HUES48 (cell line): ENCODE measurements around the gene ZNF556.

Experiments
- H3K27ac ChIP-seq: one replicate; pipeline ENCODE4 v1.7.0; 2013; ENCODE audit warnings: low read depth, low read length, inconsistent platforms
- H3K27me3 ChIP-seq: 2 replicates; pipeline ENCODE4 v1.6.1; 2013; ENCODE audit warnings: mild to moderate bottlenecking, low read length; ENCODE audit not compliant: control insufficient read depth, insufficient read depth
- H3K36me3 ChIP-seq: 2 replicates; pipeline ENCODE4 v1.6.1; 2013; ENCODE audit warnings: low read length; ENCODE audit not compliant: control insufficient read depth, insufficient read depth
- H3K4me1 ChIP-seq: 2 replicates; pipeline ENCODE4 v1.6.1; 2013; ENCODE audit warnings: mild to moderate bottlenecking, low read length; ENCODE audit not compliant: control insufficient read depth, insufficient read depth
- H3K4me3 ChIP-seq: 2 replicates; pipeline ENCODE4 v1.5.1; 2013; ENCODE audit warnings: mild to moderate bottlenecking, low read depth, low read length
- H3K9ac ChIP-seq: 2 replicates; pipeline ENCODE4 v1.6.1; 2013; ENCODE audit warnings: mild to moderate bottlenecking, low read depth, low read length, moderate library complexity
- H3K9me3 ChIP-seq: 2 replicates; pipeline ENCODE4 v1.6.1; 2013; ENCODE audit warnings: low read length; ENCODE audit not compliant: control insufficient read depth, insufficient read depth

The ZNF556 gene

DNA sequence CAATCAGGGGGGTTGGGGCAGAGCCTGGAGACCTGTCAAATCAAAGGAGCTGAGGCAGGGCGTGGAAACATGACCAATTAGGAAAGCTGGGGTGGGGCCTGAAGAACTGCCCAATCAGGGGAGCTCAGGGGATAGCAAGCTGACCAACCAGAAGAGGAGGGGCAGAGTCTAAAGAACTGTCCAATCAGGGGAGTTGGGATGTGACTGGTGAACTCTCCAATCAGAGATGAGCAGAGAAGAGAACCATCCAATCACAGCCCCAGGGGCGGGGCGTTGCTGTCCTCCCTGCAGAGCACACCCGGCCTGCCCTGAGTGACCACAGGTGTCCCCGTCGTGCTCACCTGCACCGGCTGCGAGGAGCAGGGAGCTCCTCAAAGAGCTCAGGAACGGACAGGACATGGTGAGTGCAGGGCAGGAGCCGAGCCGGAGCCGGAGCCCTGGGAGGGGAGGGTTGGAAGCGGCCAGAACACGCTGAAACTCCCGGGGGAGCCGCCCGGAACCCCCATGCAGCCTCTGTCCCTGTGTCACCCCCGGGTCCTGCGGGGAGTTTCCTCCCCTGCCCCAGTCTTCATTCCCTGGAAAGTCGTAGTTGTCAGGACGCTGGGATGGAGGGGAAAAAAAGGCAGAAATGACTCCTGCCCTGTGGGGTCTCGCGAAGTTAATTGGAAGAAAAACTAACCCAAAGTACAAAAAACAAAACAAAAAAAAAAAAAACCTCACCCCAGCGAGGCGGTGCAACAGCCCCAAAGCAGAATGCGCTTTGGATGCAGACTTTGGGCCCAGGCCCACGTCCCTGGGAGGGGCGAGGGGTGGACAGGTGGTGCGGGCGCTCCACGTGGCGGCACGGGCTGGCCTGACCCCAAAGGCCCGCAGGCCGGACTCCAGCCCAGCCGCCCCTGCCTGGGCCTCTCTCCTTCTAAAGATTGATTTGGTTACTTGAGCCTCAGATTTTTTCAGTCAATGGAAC, at the start of gene ZNF556:
ZNF556 (plus strand) TSS at position 311 of the 967 bp plus-strand sequence; CDS start at position 398, 87 bp downstream.
- Histone ChIP-seq H3K27ac (no peak within 1 kb of the TSS), H3K27me3 (no peaks in the 10 kb centered on the region), H3K4me3 (no peak within 1 kb of the TSS), H3K4me1 (no peaks in the 10 kb centered on the region), H3K9ac (no peak within 1 kb of the TSS), H3K36me3 (no peaks in the 10 kb centered on the region), H3K9me3 (peaks cover 53% of the 10 kb centered on the region)

DNA sequence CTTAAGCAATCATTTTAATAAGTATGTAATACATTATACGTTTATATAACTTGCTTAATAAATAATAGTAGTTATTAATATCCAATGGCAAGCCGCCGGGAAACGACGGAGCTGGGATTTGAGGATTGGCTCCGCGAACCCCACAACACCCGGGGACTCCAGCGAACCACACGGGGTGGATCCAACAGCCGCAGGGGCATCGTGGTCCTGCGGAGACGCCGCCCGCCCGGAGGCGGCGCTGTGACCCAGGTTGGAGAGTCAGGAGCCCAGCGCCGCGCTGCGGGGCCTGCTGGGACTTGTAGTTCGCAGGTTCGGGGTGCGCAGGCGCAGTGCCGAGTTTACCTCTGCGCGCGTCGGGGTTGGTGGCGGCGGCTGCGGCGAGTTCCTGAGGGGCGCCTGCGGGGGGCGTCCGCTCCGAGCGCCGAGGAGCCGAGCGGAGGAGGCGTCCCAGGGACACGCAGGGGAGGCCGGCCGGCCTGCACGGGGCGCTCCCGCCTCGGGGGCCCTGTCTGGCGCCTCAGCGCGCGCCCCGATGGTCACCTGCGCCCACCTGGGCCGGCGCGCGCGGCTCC, 47.5 kb upstream of the ZNF556 start, which contains the start of gene ZNF554:
ZNF554 (plus strand) TSS at position 329 of the 572 bp plus-strand sequence; CDS start at position 533, 204 bp downstream.
- H3K27me3 ChIP-seq, result no peaks in the 10 kb centered on the region
- peak within 1 kb of the TSS; percentile 65 for H3K4me3 ChIP-seq
- no peak within 1 kb of the TSS for H3K27ac ChIP-seq
- peaks cover 6% of the 10 kb centered on the region; the same call in 1 of the 2 replicates for H3K36me3 ChIP-seq
- H3K9ac ChIP-seq, result no peak within 1 kb of the TSS; the same call in 1 of the 2 replicates
- no peaks in the 10 kb centered on the region for H3K9me3 ChIP-seq
- no peaks in the 10 kb centered on the region for H3K4me1 ChIP-seq

DNA sequence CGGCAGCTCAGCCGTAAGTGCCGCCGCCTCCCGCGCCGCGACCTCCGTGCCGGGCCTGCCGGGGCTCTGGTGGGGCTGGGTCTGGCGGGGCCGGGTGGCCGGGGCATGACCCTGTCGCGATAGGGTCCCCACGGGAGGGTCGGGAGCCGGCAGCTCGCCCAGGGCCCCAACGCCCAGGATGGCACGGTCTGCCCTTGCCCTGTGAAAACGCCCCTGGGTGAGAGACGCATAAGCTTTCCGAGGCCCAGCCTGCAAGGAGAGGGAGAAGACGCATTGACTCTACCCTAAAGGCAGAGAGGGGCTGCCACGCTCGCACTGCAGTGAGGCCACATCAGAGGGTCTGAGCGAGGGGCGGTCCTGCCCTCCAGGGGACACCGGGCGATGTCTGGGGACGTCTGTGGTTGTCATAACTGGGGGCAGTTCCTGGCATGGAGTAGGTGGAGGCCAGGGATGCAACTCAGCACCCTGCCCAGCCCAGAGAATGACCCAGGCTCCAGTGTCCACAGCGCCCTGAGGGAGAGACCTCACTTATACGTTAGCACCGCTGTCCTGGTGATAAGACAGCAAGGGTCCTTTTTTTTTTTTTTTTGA, 46.9 kb upstream of the ZNF556 start:
- Histone ChIP-seq H3K9ac (no peak overlapping the region; the same call in 1 of the 2 replicates), H3K4me1 (no peaks in the 10 kb centered on the region), H3K36me3 (0 out of 2 replicates have a peak, but pooled peaks cover 5% of the 10 kb centered on the region), H3K27me3 (no peaks in the 10 kb centered on the region), H3K9me3 (no peaks in the 10 kb centered on the region), H3K4me3 (peak overlapping the region; percentile 65), H3K27ac (no peak overlapping the region)

DNA sequence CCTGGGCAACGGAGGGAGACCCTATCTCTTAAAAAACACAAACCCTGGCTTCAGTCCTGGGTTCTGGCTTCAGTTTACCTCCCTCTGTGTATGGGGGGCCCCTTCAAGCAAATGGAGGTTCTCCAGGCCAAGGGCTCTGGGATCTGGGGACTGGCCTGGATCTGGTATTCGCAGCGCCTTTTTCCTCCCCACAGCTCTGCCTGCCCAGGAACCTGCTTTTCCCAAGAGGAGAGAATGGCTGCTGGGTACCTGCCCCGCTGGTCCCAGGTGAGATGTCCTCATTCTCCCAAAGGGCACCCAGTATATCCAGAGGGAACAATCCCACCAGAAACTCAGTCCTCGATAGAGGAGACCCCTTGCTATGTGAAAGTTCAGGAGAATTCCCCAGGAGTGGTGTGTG, 44.3 kb upstream of the ZNF556 start:
- Histone ChIP-seq H3K4me3 (no peak overlapping the region), H3K4me1 (no peaks in the 10 kb centered on the region), H3K36me3 (0 out of 2 replicates have a peak, but pooled peaks cover 5% of the 10 kb centered on the region), H3K27ac (no peak overlapping the region), H3K9me3 (peaks cover 10% of the 10 kb centered on the region), H3K9ac (no peak overlapping the region), H3K27me3 (no peaks in the 10 kb centered on the region)

DNA sequence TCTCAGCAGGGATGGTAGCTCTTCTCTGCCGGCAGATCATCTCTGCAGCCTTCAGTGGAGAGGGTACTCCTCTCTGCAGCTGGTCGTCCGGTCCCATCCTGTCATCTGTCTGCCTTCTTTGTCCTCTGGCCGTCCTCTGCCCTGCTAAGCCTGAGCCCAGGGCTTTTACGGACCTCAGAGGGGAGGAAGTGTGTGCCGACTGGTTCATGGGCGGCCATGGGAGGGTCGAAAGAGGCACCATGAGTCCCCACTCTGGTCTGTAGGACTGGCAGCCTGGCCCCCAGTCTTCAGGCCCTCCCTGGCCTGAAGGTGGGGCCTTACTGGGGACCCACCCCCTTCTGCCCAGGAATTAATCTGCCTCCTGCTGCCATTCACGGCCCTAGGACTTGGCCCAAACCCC, 43.5 kb upstream of the ZNF556 start:
- no peak overlapping the region for H3K9ac ChIP-seq
- no peak overlapping the region for H3K4me3 ChIP-seq
- H3K9me3 ChIP-seq, result peaks cover 17% of the 10 kb centered on the region
- H3K36me3 ChIP-seq, result 0 out of 2 replicates have a peak, but pooled peaks cover 5% of the 10 kb centered on the region
- no peaks in the 10 kb centered on the region for H3K27me3 ChIP-seq
- H3K4me1 ChIP-seq, result no peaks in the 10 kb centered on the region
- no peak overlapping the region for H3K27ac ChIP-seq

DNA sequence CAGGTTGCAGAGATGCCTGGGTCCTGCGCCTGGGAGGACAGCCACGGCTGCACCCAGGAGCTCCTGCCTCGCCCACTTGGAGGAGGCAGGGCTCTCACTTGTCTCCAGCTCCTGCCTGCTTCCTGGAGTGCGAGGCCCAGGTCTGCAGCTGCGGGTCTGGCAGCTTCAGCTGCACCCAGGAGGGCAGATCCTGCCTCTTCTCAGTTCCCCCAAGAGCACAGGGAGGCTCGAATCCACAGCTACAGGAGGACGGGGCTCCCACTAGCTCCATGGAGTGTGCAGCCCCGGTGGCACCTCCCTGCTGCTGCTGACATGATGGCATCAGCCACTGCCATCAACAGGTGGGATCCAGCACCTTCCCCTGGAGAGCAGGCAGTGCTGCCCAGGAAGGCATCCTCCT, 43.0 kb upstream of the ZNF556 start:
- Histone ChIP-seq H3K27ac (no peak overlapping the region), H3K4me1 (no peaks in the 10 kb centered on the region), H3K27me3 (no peaks in the 10 kb centered on the region), H3K36me3 (0 out of 2 replicates have a peak, but pooled peaks cover 5% of the 10 kb centered on the region), H3K9ac (no peak overlapping the region), H3K9me3 (peaks cover 20% of the 10 kb centered on the region), H3K4me3 (no peak overlapping the region)

DNA sequence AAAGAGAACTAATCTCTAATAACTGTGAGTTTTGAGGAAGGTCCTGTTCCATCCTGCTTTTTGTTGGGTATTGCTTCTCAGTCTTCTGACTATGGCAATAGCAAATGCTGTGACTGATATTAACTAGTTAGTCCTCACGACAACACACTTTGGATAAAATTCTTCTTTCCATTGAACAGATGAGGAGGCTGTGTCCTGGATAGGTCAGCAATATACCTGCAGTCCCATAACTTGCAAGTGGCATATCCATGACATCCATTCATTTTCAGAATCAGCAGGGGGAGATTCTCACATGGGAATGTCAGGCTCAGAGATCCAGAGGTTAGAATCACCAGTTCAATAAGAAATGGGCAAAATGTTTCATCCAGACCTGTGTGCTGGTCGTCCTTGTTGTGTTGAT, 40.1 kb upstream of the ZNF556 start:
- Histone ChIP-seq H3K27me3 (no peaks in the 10 kb centered on the region), H3K36me3 (0 out of 2 replicates have a peak, but pooled peaks cover 5% of the 10 kb centered on the region), H3K9ac (no peak overlapping the region), H3K9me3 (peaks cover 30% of the 10 kb centered on the region), H3K4me1 (no peaks in the 10 kb centered on the region), H3K27ac (no peak overlapping the region), H3K4me3 (no peak overlapping the region)

DNA sequence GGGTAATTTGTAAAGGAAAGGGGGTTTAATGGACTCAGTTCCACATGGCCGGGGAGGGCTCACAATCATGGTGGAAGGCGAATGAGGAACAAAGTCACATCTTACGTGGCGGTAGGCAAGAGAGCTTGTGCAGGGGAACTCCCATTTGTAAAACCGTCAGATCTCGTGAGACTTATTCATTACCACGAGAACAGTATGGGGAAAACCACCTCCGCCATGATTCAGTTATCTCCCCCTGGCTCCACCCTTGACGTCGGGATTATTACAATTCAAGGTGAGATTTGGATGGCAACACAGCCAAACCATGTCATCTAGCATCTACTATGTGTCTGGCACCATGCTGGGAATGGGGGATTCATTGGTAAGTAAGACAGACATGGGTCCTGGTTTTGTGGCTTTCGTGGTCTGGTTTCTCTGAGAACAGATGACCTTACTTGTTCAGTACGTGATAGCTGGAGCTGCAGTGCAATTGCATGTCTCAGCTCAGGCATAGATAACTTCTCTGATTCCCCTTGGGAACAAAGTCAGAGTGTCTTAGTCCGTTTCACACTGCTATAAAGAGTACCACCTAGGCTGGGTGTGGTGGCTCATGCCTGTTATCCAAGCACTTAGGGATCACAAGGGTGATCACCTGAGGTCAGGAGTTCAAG, 39.2 kb upstream of the ZNF556 start:
- H3K9me3 ChIP-seq, result peaks cover 39% of the 10 kb centered on the region
- no peak overlapping the region for H3K27ac ChIP-seq
- H3K9ac ChIP-seq, result no peak overlapping the region
- no peak overlapping the region for H3K4me3 ChIP-seq
- peaks cover 5% of the 10 kb centered on the region; the same call in 1 of the 2 replicates for H3K36me3 ChIP-seq
- H3K4me1 ChIP-seq, result no peaks in the 10 kb centered on the region
- no peaks in the 10 kb centered on the region for H3K27me3 ChIP-seq

DNA sequence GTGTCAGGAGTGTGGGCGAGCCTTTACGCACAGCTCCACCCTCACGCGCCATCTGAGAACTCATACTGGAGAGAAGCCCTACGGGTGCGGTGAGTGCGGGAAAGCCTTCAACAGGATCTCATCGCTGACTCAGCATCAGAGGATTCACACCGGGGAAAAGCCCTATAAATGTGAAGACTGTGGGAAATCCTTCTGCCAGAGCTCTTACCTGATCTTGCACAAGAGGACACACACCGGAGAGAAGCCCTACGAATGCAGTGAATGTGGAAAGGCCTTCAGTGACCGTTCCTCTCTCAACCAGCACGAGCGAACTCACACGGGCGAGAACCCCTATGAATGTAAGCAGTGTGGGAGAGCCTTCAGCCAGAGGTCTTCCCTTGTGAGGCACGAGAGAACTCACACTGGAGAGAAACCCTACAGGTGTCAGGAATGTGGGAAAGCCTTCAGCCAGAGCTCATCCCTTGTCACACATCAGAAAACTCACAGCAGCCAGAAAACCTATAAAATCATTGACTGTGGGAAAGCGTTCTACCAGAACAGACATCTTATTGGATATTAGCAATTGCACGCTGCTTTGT, 32.8 kb upstream of the ZNF556 start:
- Histone ChIP-seq H3K9ac (no peak overlapping the region), H3K36me3 (peaks cover 12% of the 10 kb centered on the region; the same call in 1 of the 2 replicates), H3K27me3 (no peaks in the 10 kb centered on the region), H3K4me3 (no peak overlapping the region), H3K4me1 (no peaks in the 10 kb centered on the region), H3K9me3 (peaks cover 61% of the 10 kb centered on the region), H3K27ac (no peak overlapping the region)

DNA sequence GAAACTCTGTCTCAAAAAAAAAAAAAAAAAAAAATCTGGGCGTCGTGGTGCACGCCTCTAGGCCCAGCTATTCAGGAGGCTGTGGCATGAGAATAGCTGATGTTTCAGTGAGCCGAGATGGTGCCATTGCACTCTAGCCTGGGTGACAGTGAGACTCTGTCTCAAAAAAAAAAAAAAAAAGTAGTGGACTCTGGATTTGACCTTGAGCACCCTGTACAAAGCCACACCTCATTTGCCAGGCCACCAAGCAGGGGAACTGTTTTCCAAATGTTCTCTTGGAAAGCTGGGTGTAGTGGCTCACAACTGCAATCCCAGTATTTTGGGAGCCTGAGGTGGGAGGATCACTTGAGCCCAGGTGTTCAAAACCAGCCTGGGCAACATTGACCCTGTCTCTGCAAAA, 29.7 kb upstream of the ZNF556 start:
- peaks cover 47% of the 10 kb centered on the region for H3K9me3 ChIP-seq
- peaks cover 12% of the 10 kb centered on the region; the same call in 1 of the 2 replicates for H3K36me3 ChIP-seq
- no peak overlapping the region for H3K27ac ChIP-seq

More for the DNA sequence above, 29.7 kb upstream of the ZNF556 start:
- Histone ChIP-seq H3K4me1 (0 out of 2 replicates have a peak, but pooled peaks cover 4% of the 10 kb centered on the region), H3K27me3 (0 out of 2 replicates have a peak, but pooled peaks cover 4% of the 10 kb centered on the region), H3K9ac (no peak overlapping the region), H3K4me3 (no peak overlapping the region)
